Neural cell (in vitro differentiated cells): ENCODE data around the gene RGS4. TPM values are rescaled to one million over a fixed set of nuclear protein-coding genes. Genes with fewer than 3 reads are reported as not detected.

Experiments used
- H2AFZ ChIP-seq: fragments of 200-600, 300-800 bp; sonication (generic), shearing (Covaris generic); 2 replicates; pipeline ENCODE4 v1.6.0; 2014; ENCODE audit warnings: low read depth, mild to moderate bottlenecking, antibody characterized with exemption, low read length, moderate library complexity
- H3F3A ChIP-seq: fragments of 200-600 bp; shearing (Covaris generic); 2 replicates; pipeline ENCODE4 v1.6.1; 2016; ENCODE audit warnings: mild to moderate bottlenecking, moderate library complexity, mixed read lengths, antibody characterized with exemption, low read length; ENCODE audit not compliant: insufficient read depth, poor library complexity, severe bottlenecking
- H3K27ac ChIP-seq: fragments of 200-600, 300-800 bp; sonication (generic), shearing (Covaris generic); 2 replicates; pipeline ENCODE4 v1.5.1; 2014; ENCODE audit warnings: mild to moderate bottlenecking, low read length, moderate library complexity
- H3K27me3 ChIP-seq: fragments of 300-800, 200-600 bp; sonication (generic), shearing (Covaris generic); 2 replicates; pipeline ENCODE4 v1.6.0; 2014; ENCODE audit warnings: mild to moderate bottlenecking, low read depth, low read length, moderate library complexity; ENCODE audit not compliant: insufficient read depth
- H3K36me3 ChIP-seq: fragments of 300-800, 200-600 bp; sonication (generic), shearing (Covaris generic); 2 replicates; pipeline ENCODE4 v1.5.1; 2014; ENCODE audit warnings: mild to moderate bottlenecking, antibody characterized with exemption, low read length, moderate library complexity; ENCODE audit not compliant: insufficient read depth
- H3K4me2 ChIP-seq: fragments of 300-800, 200-600 bp; sonication (generic), shearing (Covaris generic); 2 replicates; pipeline ENCODE4 v1.6.0; 2014; ENCODE audit warnings: mild to moderate bottlenecking, low read length
- H3K4me3 ChIP-seq: fragments of 300-800, 200-600 bp; sonication (generic), shearing (Covaris generic); 2 replicates; pipeline ENCODE4 v1.5.1; 2014; ENCODE audit warnings: mild to moderate bottlenecking, low read length, moderate library complexity
- H3K79me2 ChIP-seq: fragments of 200-600 bp; shearing (Covaris generic); replicated peaks from 2 replicates; pipeline ENCODE4 v1.6.0; 2014; ENCODE audit warnings: mild to moderate bottlenecking, low read length, moderate library complexity; ENCODE audit not compliant: insufficient read depth
- H3K9ac ChIP-seq: fragments of 300-800, 200-600 bp; sonication (generic), shearing (Covaris generic); 2 replicates; pipeline ENCODE4 v1.6.1; 2016; ENCODE audit warnings: mild to moderate bottlenecking, low read length, mixed read lengths
- H3K9me2 ChIP-seq: fragments of 200-600 bp; shearing (Covaris generic); 2 replicates; pipeline ENCODE4 v1.6.1; 2016; ENCODE audit warnings: mild to moderate bottlenecking, low read length, mixed read lengths; ENCODE audit not compliant: insufficient read depth
- H3K9me3 ChIP-seq: fragments of 200-600, 300-800 bp; sonication (generic), shearing (Covaris generic); 2 replicates; pipeline ENCODE4 v1.6.1; 2016; ENCODE audit warnings: mild to moderate bottlenecking, mixed run types, low read length, moderate library complexity, mixed read lengths
- H4K20me1 ChIP-seq: fragments of 200-600 bp; shearing (Covaris generic); 2 replicates; pipeline ENCODE4 v1.6.1; 2016; ENCODE audit warnings: mild to moderate bottlenecking, mixed run types; ENCODE audit not compliant: insufficient read depth
- CTCF ChIP-seq: fragments of 450-650 bp; IDR thresholded peaks from 2 replicates; pipeline ENCODE4 v1.5.1; 2014; ENCODE audit warnings: antibody characterized with exemption, mild to moderate bottlenecking, moderate library complexity; ENCODE audit not compliant: poor library complexity, severe bottlenecking
- EP300 ChIP-seq: fragments of 450-650 bp; conservative IDR thresholded peaks from 2 replicates; pipeline ENCODE4 v1.6.1; 2014; ENCODE audit warnings: antibody characterized with exemption, mild to moderate bottlenecking, moderate library complexity; ENCODE audit not compliant: poor library complexity, severe bottlenecking
- EZH2 ChIP-seq: fragments of 200-600, 300-800 bp; shearing (Covaris generic), sonication (generic); IDR thresholded peaks from 2 replicates; pipeline ENCODE4 v1.6.1; 2014; ENCODE audit warnings: antibody characterized with exemption, low read length, borderline replicate concordance, mild to moderate bottlenecking; ENCODE audit not compliant: insufficient read depth, poor library complexity, severe bottlenecking
- MXI1 ChIP-seq: fragments of 450-650 bp; conservative IDR thresholded peaks from 2 replicates; pipeline ENCODE4 v1.6.1; 2014; ENCODE audit warnings: antibody characterized with exemption, mild to moderate bottlenecking; ENCODE audit not compliant: poor library complexity, severe bottlenecking
- POLR2AphosphoS5 ChIP-seq: IDR thresholded peaks from 2 replicates; pipeline ENCODE4 v1.6.1; 2012
- RAD21 ChIP-seq: fragments of 450-650 bp; conservative IDR thresholded peaks from 2 replicates; pipeline ENCODE4 v1.6.1; 2014; ENCODE audit warnings: antibody characterized with exemption, mild to moderate bottlenecking, moderate library complexity
- REST ChIP-seq: IDR thresholded peaks from 2 replicates; pipeline ENCODE4 v1.6.1; 2012; ENCODE audit warnings: borderline replicate concordance
- SMC3 ChIP-seq: fragments of 450-650 bp; conservative IDR thresholded peaks from 2 replicates; pipeline ENCODE4 v1.6.1; 2014; ENCODE audit warnings: antibody characterized with exemption, mild to moderate bottlenecking, moderate library complexity; ENCODE audit not compliant: poor library complexity
- TAF1 ChIP-seq: IDR thresholded peaks from 2 replicates; pipeline ENCODE4 v1.6.1; 2012; ENCODE audit warnings: low read depth
- polyA plus RNA-seq: library from polyadenylated mRNA; depleted of rRNA; stranded (reverse); fragments of >200 nt; gene quantifications from 2 replicates; pipeline ENCODE4 v1.2.3, GENCODE V29; 2014

The RGS4 gene
- polyA plus RNA-seq, 1 donor from 2014 or later: 1.6 TPM

- H3K79me2 ChIP-seq: no peaks in the 10 kb centered on the region
- no peak overlapping the region for H3K4me2 ChIP-seq
- no peak overlapping the region for H2AFZ ChIP-seq
- H3K9me2 ChIP-seq: no peaks in the 10 kb centered on the region
- no peak overlapping the region for H3K27ac ChIP-seq
- no peaks in the 10 kb centered on the region for H3F3A ChIP-seq
- no peak overlapping the region for H3K9ac ChIP-seq
- TF ChIP-seq REST (no peak), EZH2 (no peak), RAD21 (no peak), EP300 (no peak), MXI1 (no peak), POLR2AphosphoS5 (no peak), SMC3 (no peak), CTCF (no peak), TAF1 (no peak)
- no peaks in the 10 kb centered on the region for H3K27me3 ChIP-seq
- H3K9me3 ChIP-seq: no peaks in the 10 kb centered on the region
- H4K20me1 ChIP-seq: no peaks in the 10 kb centered on the region
- H3K4me3 ChIP-seq: no peak overlapping the region
- H3K36me3 ChIP-seq: no peaks in the 10 kb centered on the region
Measured at GRCh38 chr1:163090321-163090945, 21.3 kb downstream of the RGS4 start.

- Histone ChIP-seq H3K27me3 (no peaks in the 10 kb centered on the region), H3K4me2 (no peak overlapping the region), H3K9me3 (no peaks in the 10 kb centered on the region), H3K79me2 (no peaks in the 10 kb centered on the region), H3K27ac (no peak overlapping the region), H3K9me2 (no peaks in the 10 kb centered on the region), H3K36me3 (no peaks in the 10 kb centered on the region), H2AFZ (no peak overlapping the region), H4K20me1 (no peaks in the 10 kb centered on the region), H3F3A (no peaks in the 10 kb centered on the region), H3K4me3 (no peak overlapping the region), H3K9ac (no peak overlapping the region)
- no peak for TF ChIP-seq REST
- no peak for TF ChIP-seq TAF1
- TF ChIP-seq RAD21: no peak
- no peak for TF ChIP-seq POLR2AphosphoS5
- TF ChIP-seq EZH2: no peak
Measured at GRCh38 chr1:163093169-163093568, 24.0 kb downstream of the RGS4 start.
